Epithelial cell of prostate (primary cell): ENCODE results near the gene TGM6.

ENCODE experiments used
- DNase-seq: peaks from one replicate; pipeline ENCODE4 v3.0.0-alpha.2; 2011; ENCODE audit warnings: low read depth, low spot score
- H3K27ac ChIP-seq: fragments of 450-650 bp; 2 replicates; pipeline ENCODE4 v1.5.1; 2017; ENCODE audit warnings: mild to moderate bottlenecking

The TGM6 gene

DNA sequence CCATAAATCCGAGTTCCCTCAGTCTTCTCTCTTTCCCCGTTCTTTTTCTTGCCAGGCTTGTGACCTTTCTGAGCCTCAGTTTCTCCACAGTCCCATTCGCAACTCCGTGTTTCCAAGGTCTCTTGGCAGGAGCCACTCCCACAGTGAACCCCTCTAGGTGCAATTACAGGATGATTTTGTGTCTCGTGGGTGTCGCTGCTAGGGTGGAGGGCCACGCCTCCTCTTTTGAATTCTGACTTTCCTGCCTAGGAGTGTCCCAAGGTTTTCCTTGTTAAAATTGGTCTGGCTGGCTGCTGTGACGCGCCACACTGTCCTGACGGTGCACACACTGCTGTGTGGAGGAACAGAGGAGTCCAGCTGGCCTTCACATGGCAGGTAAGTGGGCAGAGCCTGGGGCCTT lies at the start of gene TGM6:
Gene TGM6 (plus strand): TSS at position 301 of the 400 bp plus-strand sequence. CDS start 68 bp downstream, at position 369.
- no peak for DNase-seq
- no peak within 1 kb of the TSS for H3K27ac ChIP-seq

- DNase-seq, result no peak
- no peak overlapping the region for H3K27ac ChIP-seq
Observed at GRCh38 chr20:2331106-2331505, 49.6 kb upstream of the TGM6 start.

- DNase-seq, result no peak
- H3K27ac ChIP-seq, result no peak overlapping the region
Observed at GRCh38 chr20:2331901-2332565, 48.7 kb upstream of the TGM6 start.

DNA sequence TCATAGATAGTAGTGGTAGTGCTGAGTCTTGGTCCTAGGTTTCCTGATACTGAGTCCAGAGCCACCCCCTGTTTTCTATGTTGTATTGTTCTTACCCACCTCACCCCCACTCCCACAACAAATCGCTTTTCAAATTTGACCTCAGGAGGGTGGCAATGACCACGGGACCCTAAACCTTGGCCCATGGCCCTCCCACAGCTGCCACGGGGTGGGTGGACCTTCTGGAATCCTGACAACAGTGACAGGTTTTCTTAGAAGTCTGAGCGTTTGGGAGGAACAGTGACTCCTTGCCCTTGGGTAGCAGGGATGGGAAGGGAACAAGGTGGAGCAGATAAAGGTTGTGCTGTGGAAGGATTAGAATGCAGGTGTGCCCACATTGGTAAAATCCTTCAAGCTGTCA lies 48.0 kb upstream of the TGM6 start:
- DNase-seq, result no peak
- no peak overlapping the region for H3K27ac ChIP-seq

DNA sequence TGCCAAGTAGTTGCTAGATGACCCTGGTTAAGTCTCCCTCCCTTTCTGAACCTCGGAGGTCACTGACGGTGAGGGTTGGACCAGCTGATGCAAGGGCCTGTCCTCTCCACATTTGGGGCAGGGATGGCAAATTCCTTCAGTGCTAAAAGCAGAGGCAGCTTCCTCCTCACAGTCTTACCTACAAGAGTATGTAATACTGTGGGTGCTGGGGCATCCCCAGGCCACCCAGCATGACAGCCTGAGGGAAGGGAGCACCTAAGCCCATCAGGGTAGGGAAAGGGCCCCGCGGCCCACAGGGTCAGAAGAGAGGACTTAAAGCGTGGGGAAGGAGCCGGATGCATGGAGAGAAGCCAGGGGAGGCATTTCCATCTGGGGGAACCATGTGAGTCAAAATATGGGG lies 46.9 kb upstream of the TGM6 start:
- no peak overlapping the region for H3K27ac ChIP-seq
- DNase-seq, result no peak

DNA sequence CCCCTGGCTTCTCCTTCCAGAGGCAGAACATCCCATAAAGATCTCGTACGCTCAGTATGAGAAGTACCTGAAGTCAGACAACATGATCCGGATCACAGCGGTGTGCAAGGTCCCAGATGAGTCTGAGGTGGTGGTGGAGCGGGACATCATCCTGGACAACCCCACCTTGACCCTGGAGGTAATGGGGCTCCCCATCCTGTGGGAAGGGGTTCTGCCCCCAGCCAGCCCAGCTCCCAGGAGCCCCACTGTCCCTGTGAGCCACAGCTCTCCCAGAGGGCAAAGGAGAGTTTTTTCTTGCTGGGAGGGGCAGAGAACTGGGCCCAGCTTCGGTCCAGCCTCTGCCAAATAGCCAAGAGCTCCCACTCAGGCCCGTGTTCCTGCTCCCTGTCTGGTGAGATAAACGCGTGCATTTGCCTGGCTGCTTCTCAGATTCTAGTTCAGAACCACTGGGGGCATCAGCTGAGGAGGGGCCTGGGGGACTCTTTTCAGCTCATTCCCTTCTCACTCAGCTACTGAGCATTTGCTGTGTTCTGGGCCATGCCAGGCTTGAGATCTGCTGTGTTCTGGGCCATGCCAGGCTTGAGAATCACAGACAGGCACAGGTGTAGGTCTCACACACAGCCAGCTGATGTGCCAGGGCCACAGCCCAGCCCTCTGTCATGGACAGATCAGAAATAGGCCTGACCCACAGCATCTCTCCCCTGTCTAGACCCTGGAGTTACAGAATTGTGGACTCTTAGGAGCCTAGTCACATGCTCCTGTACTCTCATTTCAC lies 45.4 kb upstream of the TGM6 start:
- no peak overlapping the region for H3K27ac ChIP-seq
- DNase-seq, result no peak

DNA sequence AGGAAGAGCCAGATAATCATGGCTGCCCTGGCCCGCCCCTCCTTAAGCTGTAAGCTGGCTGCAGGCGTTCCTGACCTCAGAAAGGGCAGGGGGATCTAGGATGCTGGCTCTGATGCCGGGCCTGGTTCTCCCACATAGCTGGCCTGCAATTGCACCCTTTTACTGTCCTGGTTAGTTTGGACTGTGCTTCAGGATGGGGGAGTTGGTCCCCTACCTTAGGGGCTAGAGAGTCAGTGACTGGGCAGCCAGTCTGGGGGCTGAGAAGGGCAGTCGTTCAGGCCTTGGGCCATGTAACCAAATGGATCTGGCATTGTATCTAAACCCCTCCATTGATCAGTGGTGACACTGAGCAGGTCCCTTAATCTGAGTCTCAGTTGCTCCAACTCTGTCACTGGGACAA lies 44.2 kb upstream of the TGM6 start:
- no peak for DNase-seq
- no peak overlapping the region for H3K27ac ChIP-seq

GRCh38 chr20:2337142-2337541 lies 43.6 kb upstream of the TGM6 start:
- no peak for DNase-seq

DNA sequence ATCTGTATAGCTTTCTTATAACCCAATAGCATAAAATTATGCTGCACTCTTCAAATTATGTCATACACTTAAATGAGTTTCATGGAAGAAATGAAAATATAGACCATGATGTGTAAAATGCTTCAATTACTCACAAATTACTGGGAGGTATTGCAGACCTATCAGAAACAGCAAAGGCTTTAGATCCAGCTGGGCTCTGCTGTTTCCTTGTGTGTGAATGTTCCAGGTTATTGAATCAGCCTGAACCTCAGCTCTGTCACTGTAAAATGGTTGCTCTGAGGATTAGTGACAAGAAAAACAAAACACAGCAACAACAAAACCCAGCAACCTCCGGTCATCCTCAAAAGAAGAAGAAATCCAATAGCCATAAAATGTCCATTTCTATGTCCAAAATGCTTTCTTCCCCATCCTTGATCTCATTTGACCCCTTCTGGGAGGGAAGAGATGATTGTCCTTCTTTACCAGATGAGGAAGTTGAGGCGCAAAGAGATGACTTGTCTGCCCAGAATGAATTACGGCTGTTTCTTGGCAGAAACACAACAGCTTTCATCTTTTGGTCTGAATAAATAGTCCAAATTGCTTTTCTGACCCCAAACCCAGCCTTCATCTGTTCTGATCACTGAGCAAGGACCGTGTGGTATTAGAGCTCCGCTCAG lies 42.2 kb upstream of the TGM6 start:
- no peak overlapping the region for H3K27ac ChIP-seq
- DNase-seq, result no peak

More at GRCh38 chr20:2337142-2337541, 43.6 kb upstream of the TGM6 start:
- H3K27ac ChIP-seq, result no peak overlapping the region

DNA sequence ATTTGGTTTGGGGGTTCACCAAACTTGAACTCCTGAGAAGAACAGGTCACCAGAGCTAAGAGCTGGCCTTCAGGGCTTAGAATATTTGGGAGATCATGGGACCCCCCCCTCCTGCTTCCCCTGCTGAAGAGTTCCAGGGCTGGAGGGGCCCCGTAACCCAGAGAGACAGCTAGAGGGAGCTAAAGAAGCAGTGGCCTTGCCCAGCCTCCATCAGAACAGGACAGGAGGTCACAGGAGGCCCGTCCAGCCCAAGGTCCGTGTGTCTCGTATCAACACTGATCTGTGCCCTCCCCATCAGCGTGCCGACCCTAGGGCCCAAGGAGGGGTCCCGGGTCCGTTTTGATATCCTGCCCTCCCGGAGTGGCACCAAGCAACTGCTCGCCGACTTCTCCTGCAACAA lies 40.6 kb upstream of the TGM6 start:
- no peak for DNase-seq
- H3K27ac ChIP-seq, result no peak overlapping the region

DNA sequence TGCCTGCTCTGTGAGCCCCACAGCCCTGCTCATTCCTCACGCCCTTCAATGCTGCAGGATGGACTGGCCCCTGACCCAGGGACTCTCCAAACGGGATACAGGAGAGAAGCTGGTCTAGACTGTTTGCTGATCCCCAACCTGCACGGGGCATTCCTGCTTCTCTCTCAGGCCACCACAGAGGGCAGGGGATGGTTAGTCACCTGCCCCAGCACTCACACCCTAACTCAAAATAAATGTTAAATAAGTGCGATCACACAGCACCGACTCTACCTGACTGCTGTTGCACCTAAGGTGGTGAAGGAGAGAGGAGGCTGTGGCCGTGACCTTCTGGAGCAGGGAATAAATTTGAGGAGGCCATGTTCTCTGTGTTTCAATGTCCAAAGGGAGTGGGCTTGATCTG lies 39.9 kb upstream of the TGM6 start:
- no peak for DNase-seq
- H3K27ac ChIP-seq, result no peak overlapping the region

DNA sequence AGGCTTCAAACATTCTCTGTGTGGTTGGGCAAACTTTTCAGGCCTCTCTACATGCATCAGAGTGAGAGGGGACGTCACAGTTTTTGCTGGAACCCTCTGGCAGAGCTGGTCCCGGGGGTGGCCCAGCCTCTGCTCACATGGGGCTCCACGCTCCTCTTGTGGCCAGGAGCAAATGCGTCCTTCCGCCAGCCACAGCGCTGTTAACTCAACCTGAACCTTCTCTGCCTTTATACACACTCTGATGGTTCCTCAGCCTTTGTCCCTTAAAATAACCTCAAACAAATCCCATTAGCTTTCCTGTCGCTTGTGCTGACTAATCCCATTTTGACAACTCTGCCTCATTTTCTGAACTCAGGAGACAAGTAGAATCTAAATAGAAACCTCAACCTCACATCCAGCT lies 39.4 kb upstream of the TGM6 start:
- H3K27ac ChIP-seq, result no peak overlapping the region
- no peak for DNase-seq

GRCh38 chr20:2342243-2342642 lies 38.5 kb upstream of the TGM6 start:
- no peak for DNase-seq

GRCh38 chr20:2346188-2346587 lies 34.5 kb upstream of the TGM6 start:
- no peak overlapping the region for H3K27ac ChIP-seq
- no peak for DNase-seq

More at GRCh38 chr20:2342243-2342642, 38.5 kb upstream of the TGM6 start:
- H3K27ac ChIP-seq, result no peak overlapping the region

GRCh38 chr20:2348336-2348735 lies 32.4 kb upstream of the TGM6 start:
- no peak for DNase-seq
- no peak overlapping the region for H3K27ac ChIP-seq

DNA sequence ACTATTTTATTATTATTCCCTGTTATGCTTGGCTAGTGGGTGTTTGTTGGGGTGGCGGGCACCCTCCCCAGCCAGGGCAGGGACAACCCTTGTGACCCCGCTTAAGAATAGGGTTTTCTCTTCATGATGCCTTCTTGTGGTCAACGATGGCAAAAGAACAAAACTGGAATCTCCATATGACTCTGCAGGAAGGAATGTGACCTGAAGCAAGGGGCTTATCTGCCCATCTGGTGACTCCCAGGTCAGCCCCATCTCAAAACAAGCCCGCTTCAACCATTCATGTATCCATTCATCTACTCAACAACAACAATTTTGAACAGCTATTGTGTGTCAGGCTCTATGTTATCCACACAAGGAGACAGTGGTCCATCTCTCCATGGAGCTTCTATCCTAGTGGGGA lies 30.9 kb upstream of the TGM6 start:
- no peak overlapping the region for H3K27ac ChIP-seq
- no peak for DNase-seq

GRCh38 chr20:2350606-2351005 lies 30.1 kb upstream of the TGM6 start:
- DNase-seq, result no peak
- no peak overlapping the region for H3K27ac ChIP-seq

DNA sequence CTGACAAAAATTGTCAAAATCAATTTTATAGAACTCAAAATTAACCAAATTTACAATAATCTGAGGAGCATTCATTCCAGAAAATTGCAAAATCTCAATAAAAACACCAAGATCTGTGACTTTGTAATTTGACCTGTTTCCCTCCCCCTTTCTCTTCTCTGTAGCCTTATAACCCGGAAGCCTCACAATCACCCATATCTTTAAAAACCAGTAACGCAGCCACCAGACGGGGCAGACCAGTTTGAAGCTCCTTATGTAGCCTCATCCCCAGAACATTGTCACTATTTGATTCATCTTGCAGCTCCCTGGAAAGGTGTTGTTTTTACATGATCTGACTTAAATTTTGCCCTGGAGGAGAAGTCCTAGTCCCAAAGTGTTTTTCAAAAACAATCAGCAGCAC lies 27.5 kb upstream of the TGM6 start:
- DNase-seq, result no peak
- H3K27ac ChIP-seq, result no peak overlapping the region

DNA sequence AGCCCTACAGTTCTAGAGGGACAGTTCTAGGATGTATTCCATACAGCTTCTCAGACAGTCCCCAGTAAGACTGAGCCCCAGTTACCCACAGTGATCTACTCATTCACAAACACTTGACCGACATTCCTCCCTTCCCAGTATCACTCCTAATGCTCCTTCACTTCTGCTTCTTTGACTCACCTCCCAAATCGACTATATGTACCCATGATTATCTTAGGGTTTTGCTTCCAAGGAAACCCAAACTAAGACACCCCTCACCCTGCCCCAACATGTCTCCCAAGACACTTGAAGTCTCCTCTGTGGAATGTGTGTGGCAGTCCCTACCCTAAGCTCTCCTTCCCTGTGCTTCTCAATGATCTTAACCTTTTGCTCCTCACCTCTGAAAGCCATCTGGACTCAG lies 23.6 kb upstream of the TGM6 start:
- H3K27ac ChIP-seq, result peak overlapping the region; percentile 56
- DNase-seq, result no peak

GRCh38 chr20:2358006-2358405 lies 22.7 kb upstream of the TGM6 start:
- DNase-seq, result no peak
- peak overlapping the region; percentile 56 for H3K27ac ChIP-seq

- H3K27ac ChIP-seq, result no peak overlapping the region
- no peak for DNase-seq
Observed at GRCh38 chr20:2361035-2361593, 19.6 kb upstream of the TGM6 start.
